Measurements from ENCODE around the gene HMCN2.

- TF ChIP-seq CTCF (conservative IDR thresholded peaks at IDR 0.05) (no peak), ZFX (IDR thresholded peaks at IDR 0.05) (no peak)
These were observed at the start of gene HMCN2 for GRCh38 chr9:130265431-130266235.
